ENCODE data around the gene RBBP5.

The RBBP5 gene

GRCh38 chr1:205065666-205066065, 56.1 kb downstream of the RBBP5 start:
- no peaks in the 10 kb centered on the region for H3K9me3 ChIP-seq
- in situ Hi-C loops (cut with MboI; ENCODE audit: low sequenced_read_pairs): no loop called here
- no peak overlapping the region for H3K4me3 ChIP-seq
- H3K36me3 ChIP-seq (replicated peaks): no peaks in the 10 kb centered on the region
- H3K27me3 ChIP-seq (ENCODE audit: low read depth): no peaks in the 10 kb centered on the region
- H3K4me1 ChIP-seq: no peaks in the 10 kb centered on the region
- DNase-seq (ENCODE audit: low spot score in 2 of 2): no peak

GRCh38 chr1:205064741-205065316, 56.9 kb downstream of the RBBP5 start:
- no peaks in the 10 kb centered on the region for H3K27me3 ChIP-seq (ENCODE audit: low read depth)
- in situ Hi-C loops (cut with MboI; ENCODE audit: low sequenced_read_pairs): loop anchor here (5.0 kb wide), 1 partner anchor 88 kb away; no protein-coding TSS in a partner anchor
- no peaks in the 10 kb centered on the region for H3K9me3 ChIP-seq
- no peaks in the 10 kb centered on the region for H3K4me1 ChIP-seq
- H3K4me3 ChIP-seq: no peak overlapping the region
- H3K36me3 ChIP-seq (replicated peaks): no peaks in the 10 kb centered on the region
- DNase-seq (ENCODE audit: low spot score in 2 of 2): no peak

GRCh38 chr1:205064301-205064700, 57.5 kb downstream of the RBBP5 start:
- no peak overlapping the region for H3K4me3 ChIP-seq
- no peaks in the 10 kb centered on the region for H3K36me3 ChIP-seq (replicated peaks)
- DNase-seq (ENCODE audit: low spot score in 2 of 2): no peak
- no peaks in the 10 kb centered on the region for H3K4me1 ChIP-seq
- H3K9me3 ChIP-seq: no peaks in the 10 kb centered on the region
- in situ Hi-C loops (cut with MboI; ENCODE audit: low sequenced_read_pairs): loop anchor here (5.0 kb wide), 1 partner anchor 87 kb away; no protein-coding TSS in a partner anchor
- no peaks in the 10 kb centered on the region for H3K27me3 ChIP-seq (ENCODE audit: low read depth)

DNA sequence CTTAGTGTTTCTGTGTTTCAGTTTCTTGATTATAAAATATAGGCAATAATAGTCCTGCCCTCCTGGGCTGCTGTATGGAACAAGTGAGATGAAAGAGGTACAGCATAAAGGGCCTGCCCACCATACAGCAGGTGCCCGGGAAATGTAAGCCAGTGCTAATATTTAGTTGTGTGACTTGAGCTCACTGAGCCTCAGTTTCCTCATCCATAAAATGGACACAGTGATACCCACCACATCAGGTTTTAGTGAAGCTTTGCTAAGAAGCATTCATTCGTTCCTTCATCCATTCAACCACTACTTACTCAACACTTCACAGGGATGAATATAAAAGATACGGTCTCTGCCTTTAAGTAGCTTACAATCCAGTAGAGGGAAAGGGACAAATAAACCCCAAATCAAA, 58.9 kb downstream of the RBBP5 start:
- Histone ChIP-seq H3K9me3 (no peaks in the 10 kb centered on the region), H3K4me3 (no peak overlapping the region), H3K4me1 (no peaks in the 10 kb centered on the region), H3K27me3 (ENCODE audit: low read depth) (no peaks in the 10 kb centered on the region), H3K36me3 (replicated peaks) (no peaks in the 10 kb centered on the region)
- DNase-seq (ENCODE audit: low spot score in 2 of 2): no peak
- in situ Hi-C loops (cut with MboI; ENCODE audit: low sequenced_read_pairs): loop anchor here (5.0 kb wide), 1 partner anchor 86 kb away; no protein-coding TSS in a partner anchor

DNA sequence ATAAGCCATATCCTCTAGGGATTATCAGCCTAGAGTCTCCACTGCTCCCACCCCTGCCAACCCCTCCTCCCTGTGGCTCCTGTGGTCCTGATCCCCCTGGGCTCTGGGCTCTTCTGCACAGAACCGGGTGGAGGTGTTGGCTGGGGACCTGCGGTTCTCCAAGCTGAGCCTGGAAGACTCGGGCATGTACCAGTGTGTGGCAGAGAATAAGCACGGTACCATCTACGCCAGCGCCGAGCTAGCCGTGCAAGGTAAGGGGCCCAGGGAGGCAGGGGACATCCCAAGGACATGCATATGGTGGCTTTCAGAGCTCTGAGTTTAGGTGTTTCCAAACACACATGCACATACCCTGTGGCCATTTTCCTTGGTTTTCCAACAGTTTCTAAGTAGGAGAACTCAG, 59.5 kb downstream of the RBBP5 start:
- Histone ChIP-seq H3K4me1 (no peaks in the 10 kb centered on the region), H3K9me3 (no peaks in the 10 kb centered on the region), H3K27me3 (ENCODE audit: low read depth) (no peaks in the 10 kb centered on the region), H3K4me3 (no peak overlapping the region), H3K36me3 (replicated peaks) (no peaks in the 10 kb centered on the region)
- no peak for DNase-seq (ENCODE audit: low spot score in 2 of 2)
- in situ Hi-C loops (cut with MboI; ENCODE audit: low sequenced_read_pairs): loop anchor here (5.0 kb wide), 1 partner anchor 85 kb away; no protein-coding TSS in a partner anchor

DNA sequence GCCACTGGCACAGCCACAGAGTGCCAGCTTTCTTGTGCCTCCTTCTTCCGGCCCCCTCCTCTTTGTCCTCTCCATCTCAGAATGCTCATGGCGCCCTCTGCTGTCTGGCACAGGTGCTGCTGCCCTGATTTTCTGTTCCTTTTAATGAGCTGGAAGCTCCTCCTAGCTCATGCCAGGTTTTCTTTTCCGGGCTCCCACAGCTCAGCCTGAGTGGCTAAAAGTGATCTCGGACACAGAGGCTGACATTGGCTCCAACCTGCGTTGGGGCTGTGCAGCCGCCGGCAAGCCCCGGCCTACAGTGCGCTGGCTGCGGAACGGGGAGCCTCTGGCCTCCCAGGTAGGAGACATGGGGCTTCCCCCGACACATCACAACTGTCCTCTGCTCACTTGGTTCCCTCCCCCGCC, 60.1 kb downstream of the RBBP5 start:
- Histone ChIP-seq H3K4me1 (no peaks in the 10 kb centered on the region), H3K9me3 (no peaks in the 10 kb centered on the region), H3K4me3 (no peak overlapping the region), H3K36me3 (replicated peaks) (no peaks in the 10 kb centered on the region), H3K27me3 (ENCODE audit: low read depth) (peaks cover 2% of the 10 kb centered on the region; the same call in 1 of the 2 replicates)
- DNase-seq (ENCODE audit: low spot score in 2 of 2): peak; percentile 66 to 90
- in situ Hi-C loops (cut with MboI; ENCODE audit: low sequenced_read_pairs): loop anchor here (5.0 kb wide), 1 partner anchor 84 kb away; no protein-coding TSS in a partner anchor

DNA sequence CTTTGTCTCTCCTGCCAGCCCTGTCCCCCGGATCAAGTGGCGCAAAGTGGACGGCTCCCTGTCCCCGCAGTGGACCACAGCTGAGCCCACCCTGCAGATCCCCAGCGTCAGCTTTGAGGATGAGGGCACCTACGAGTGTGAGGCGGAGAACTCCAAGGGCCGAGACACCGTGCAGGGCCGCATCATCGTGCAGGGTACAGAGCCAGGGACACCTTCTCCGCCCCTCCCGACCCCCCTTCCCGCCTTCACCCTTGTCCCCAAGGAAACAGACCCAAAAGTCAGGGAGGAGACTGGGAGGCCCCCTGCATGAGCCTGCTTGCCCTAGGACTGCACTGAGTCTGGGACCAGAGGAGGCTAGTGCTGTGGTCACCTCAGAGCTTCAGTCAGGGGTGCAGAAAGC, 60.6 kb downstream of the RBBP5 start:
- no peak overlapping the region for H3K4me3 ChIP-seq
- in situ Hi-C loops (cut with MboI; ENCODE audit: low sequenced_read_pairs): loop anchor here (5.0 kb wide), 1 partner anchor 84 kb away; no protein-coding TSS in a partner anchor
- no peaks in the 10 kb centered on the region for H3K36me3 ChIP-seq (replicated peaks)
- no peak for DNase-seq (ENCODE audit: low spot score in 2 of 2)
- H3K4me1 ChIP-seq: no peaks in the 10 kb centered on the region
- peaks cover 5% of the 10 kb centered on the region; the same call in 1 of the 2 replicates for H3K27me3 ChIP-seq (ENCODE audit: low read depth)
- H3K9me3 ChIP-seq: no peaks in the 10 kb centered on the region

DNA sequence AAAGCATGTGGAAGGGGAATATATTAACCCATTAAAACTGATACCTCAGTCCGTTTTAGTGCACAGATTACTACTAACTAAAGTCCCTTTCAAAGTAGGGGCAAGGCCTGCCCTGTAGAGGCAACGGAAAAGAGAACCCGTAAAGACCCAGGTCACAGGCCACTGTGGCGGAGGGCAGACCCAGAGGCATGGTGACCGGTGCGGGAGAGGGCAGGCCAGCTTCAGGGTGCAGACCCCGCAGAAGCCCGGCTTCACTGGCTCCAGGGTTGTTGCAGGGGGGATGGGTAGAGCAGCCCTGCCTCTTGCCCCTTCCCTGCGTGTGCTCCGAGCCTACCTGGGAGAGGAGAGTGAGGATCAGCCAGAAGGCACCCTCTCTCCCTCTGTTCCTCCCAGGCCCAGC, 61.0 kb downstream of the RBBP5 start:
- no peaks in the 10 kb centered on the region for H3K9me3 ChIP-seq
- no peaks in the 10 kb centered on the region for H3K36me3 ChIP-seq (replicated peaks)
- no peaks in the 10 kb centered on the region for H3K4me1 ChIP-seq
- peaks cover 7% of the 10 kb centered on the region for H3K27me3 ChIP-seq (ENCODE audit: low read depth)
- in situ Hi-C loops (cut with MboI; ENCODE audit: low sequenced_read_pairs): loop anchor here (5.0 kb wide), 1 partner anchor 83 kb away; no protein-coding TSS in a partner anchor
- no peak for DNase-seq (ENCODE audit: low spot score in 2 of 2)
- no peak overlapping the region for H3K4me3 ChIP-seq

DNA sequence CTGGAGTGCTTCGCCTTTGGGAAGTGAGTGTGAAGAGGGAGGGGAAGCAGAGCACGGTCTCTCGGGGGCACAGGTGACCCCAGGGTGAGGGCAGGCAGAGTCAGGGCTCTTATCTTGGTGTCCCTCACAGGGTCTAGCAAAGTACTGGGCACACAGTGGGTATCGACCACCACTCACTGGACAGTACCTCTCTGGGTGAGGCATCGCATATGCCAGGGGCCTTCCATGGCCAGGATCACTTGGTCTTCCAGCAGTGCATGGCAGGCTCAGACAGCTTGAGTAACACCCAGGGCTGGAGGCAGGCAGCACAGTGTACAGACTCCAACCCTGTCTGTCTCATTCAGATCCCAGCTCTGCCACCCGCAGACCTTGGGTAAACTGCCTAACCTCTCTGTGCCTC, 62.1 kb downstream of the RBBP5 start:
- H3K9me3 ChIP-seq: no peaks in the 10 kb centered on the region
- no peak overlapping the region for H3K4me3 ChIP-seq
- no peak for DNase-seq (ENCODE audit: low spot score in 2 of 2)
- in situ Hi-C loops (cut with MboI; ENCODE audit: low sequenced_read_pairs): loop anchor here (5.0 kb wide), 1 partner anchor 82 kb away; no protein-coding TSS in a partner anchor
- H3K4me1 ChIP-seq: no peaks in the 10 kb centered on the region
- H3K36me3 ChIP-seq (replicated peaks): no peaks in the 10 kb centered on the region
- H3K27me3 ChIP-seq (ENCODE audit: low read depth): peaks cover 8% of the 10 kb centered on the region

- H3K36me3 ChIP-seq (replicated peaks): no peaks in the 10 kb centered on the region
- DNase-seq (ENCODE audit: low spot score in 2 of 2): no peak
- no peaks in the 10 kb centered on the region for H3K4me1 ChIP-seq
- H3K9me3 ChIP-seq: no peaks in the 10 kb centered on the region
- H3K4me3 ChIP-seq: no peak overlapping the region
- peaks cover 14% of the 10 kb centered on the region for H3K27me3 ChIP-seq (ENCODE audit: low read depth)
- in situ Hi-C loops (cut with MboI; ENCODE audit: low sequenced_read_pairs): no loop called here
Observed at GRCh38 chr1:205058853-205059252, 62.9 kb downstream of the RBBP5 start.

- H3K4me3 ChIP-seq: no peak overlapping the region
- H3K36me3 ChIP-seq (replicated peaks): no peaks in the 10 kb centered on the region
- no peaks in the 10 kb centered on the region for H3K4me1 ChIP-seq
- H3K27me3 ChIP-seq (ENCODE audit: low read depth): peaks cover 18% of the 10 kb centered on the region
- no peak for DNase-seq (ENCODE audit: low spot score in 2 of 2)
- in situ Hi-C loops (cut with MboI; ENCODE audit: low sequenced_read_pairs): no loop called here
- no peaks in the 10 kb centered on the region for H3K9me3 ChIP-seq
Observed at GRCh38 chr1:205057808-205058575, 63.8 kb downstream of the RBBP5 start.

GRCh38 chr1:205056956-205057568, 64.7 kb downstream of the RBBP5 start:
- in situ Hi-C loops (cut with MboI; ENCODE audit: low sequenced_read_pairs): no loop called here
- H3K27me3 ChIP-seq (ENCODE audit: low read depth): peaks cover 22% of the 10 kb centered on the region

GRCh38 chr1:205056188-205056611, 65.6 kb downstream of the RBBP5 start:
- no peak overlapping the region for H3K4me3 ChIP-seq
- in situ Hi-C loops (cut with MboI; ENCODE audit: low sequenced_read_pairs): no loop called here
- no peaks in the 10 kb centered on the region for H3K4me1 ChIP-seq
- H3K36me3 ChIP-seq (replicated peaks): no peaks in the 10 kb centered on the region
- DNase-seq (ENCODE audit: low spot score in 2 of 2): no peak
- no peaks in the 10 kb centered on the region for H3K9me3 ChIP-seq
- peaks cover 22% of the 10 kb centered on the region for H3K27me3 ChIP-seq (ENCODE audit: low read depth)

More at GRCh38 chr1:205056956-205057568, 64.7 kb downstream of the RBBP5 start:
- no peak overlapping the region for H3K4me3 ChIP-seq
- DNase-seq (ENCODE audit: low spot score in 2 of 2): no peak
- no peaks in the 10 kb centered on the region for H3K9me3 ChIP-seq
- H3K36me3 ChIP-seq (replicated peaks): no peaks in the 10 kb centered on the region
- H3K4me1 ChIP-seq: no peaks in the 10 kb centered on the region

DNA sequence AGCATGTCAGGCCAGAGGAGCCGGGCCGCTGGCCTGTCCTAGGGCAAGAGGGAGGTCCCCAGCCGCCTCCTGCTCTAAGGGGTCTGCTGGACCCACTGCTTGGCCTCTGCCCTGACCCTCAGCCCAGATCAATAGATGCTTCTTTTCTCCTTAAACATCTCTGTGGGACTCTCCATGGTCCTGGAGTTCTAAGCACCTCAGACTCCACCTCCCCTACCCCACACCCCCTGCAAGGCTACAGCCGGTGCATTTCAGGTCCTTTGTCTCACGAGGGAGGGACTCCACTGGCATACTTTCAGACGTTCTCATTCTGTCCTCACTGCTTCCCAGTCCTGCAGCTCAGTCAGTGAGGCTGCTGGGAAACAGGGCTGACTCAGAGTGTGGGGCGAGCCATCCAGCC, 67.8 kb downstream of the RBBP5 start:
- no peak for DNase-seq (ENCODE audit: low spot score in 2 of 2)
- H3K4me1 ChIP-seq: no peaks in the 10 kb centered on the region
- H3K27me3 ChIP-seq (ENCODE audit: low read depth): peaks cover 34% of the 10 kb centered on the region
- H3K9me3 ChIP-seq: no peaks in the 10 kb centered on the region
- H3K36me3 ChIP-seq (replicated peaks): no peaks in the 10 kb centered on the region
- in situ Hi-C loops (cut with MboI; ENCODE audit: low sequenced_read_pairs): no loop called here
- no peak overlapping the region for H3K4me3 ChIP-seq
